SIG-M5 treated with dmso at 0.1 percent for 504 hours (cell line): ENCODE measurements around the gene MAP4K1.
"Not testable (repeated sequence)": the region's sequence is repeated elsewhere in the genome, so short reads cannot be mapped to it uniquely, and the experiment has no call there.

ENCODE experiments used
- DNase-seq: peaks from one replicate; lab custom pipeline; 2025; ENCODE audit not compliant: unreplicated experiment; lab: John Stamatoyannopoulos, UW

The MAP4K1 gene

GRCh38 chr19:38653028-38653571, 35.3 kb upstream of the MAP4K1 start:
- DNase-seq = peak; percentile 37

- DNase-seq = peak; percentile 97
These were observed 33.3 kb upstream of the MAP4K1 start for GRCh38 chr19:38650911-38651584.

GRCh38 chr19:38650172-38650775, 32.5 kb upstream of the MAP4K1 start:
- DNase-seq = no peak

- DNase-seq = peak; percentile 25
These were observed 31.8 kb upstream of the MAP4K1 start for GRCh38 chr19:38649305-38650171.

- DNase-seq = no peak
These were observed 31.1 kb upstream of the MAP4K1 start for GRCh38 chr19:38648769-38649304.

GRCh38 chr19:38647966-38648768, 30.4 kb upstream of the MAP4K1 start:
- no peak for DNase-seq

- peak; percentile 90 for DNase-seq
These were observed 29.7 kb upstream of the MAP4K1 start, which contains the start of gene ACTN4 for GRCh38 chr19:38647368-38647965. Gene ACTN4, plus strand, starts transcription at chr19:38647649. Its CDS starts 97 bp downstream, at chr19:38647746.

GRCh38 chr19:38644719-38645118, 27.0 kb upstream of the MAP4K1 start:
- DNase-seq = no peak

GRCh38 chr19:38642176-38642575, 24.4 kb upstream of the MAP4K1 start:
- no peak for DNase-seq

GRCh38 chr19:38640368-38640767, 22.6 kb upstream of the MAP4K1 start:
- no peak for DNase-seq

- DNase-seq = no peak
These were observed 21.9 kb upstream of the MAP4K1 start for GRCh38 chr19:38639679-38640078.

GRCh38 chr19:38638461-38638860, 20.7 kb upstream of the MAP4K1 start:
- DNase-seq = no peak

GRCh38 chr19:38635483-38636399, 18.0 kb upstream of the MAP4K1 start:
- DNase-seq = no peak

GRCh38 chr19:38634757-38635482, 17.2 kb upstream of the MAP4K1 start:
- DNase-seq = peak; percentile 50

GRCh38 chr19:38632476-38633213, 14.9 kb upstream of the MAP4K1 start:
- DNase-seq = no peak

- not testable (repeated sequence) for DNase-seq
These were observed 14.2 kb upstream of the MAP4K1 start for GRCh38 chr19:38631811-38632475.

GRCh38 chr19:38631301-38631700, 13.5 kb upstream of the MAP4K1 start:
- DNase-seq = not testable (repeated sequence)
